HCT116 (cell line): ENCODE results near the gene ZNF554.

Source experiments
- CEBPB ChIP-seq: IDR thresholded peaks from 2 replicates; pipeline ENCODE4 v1.6.1; 2012; ENCODE audit warnings: low read depth
- EZH2 ChIP-seq: fragments of 200-600 bp; sonication (generic); IDR thresholded peaks from 2 replicates; pipeline ENCODE4 v1.6.1; 2017; ENCODE audit warnings: antibody characterized with exemption, mixed run types
- FOSL1 ChIP-seq: IDR thresholded peaks from 2 replicates; pipeline ENCODE4 v1.6.1; 2012; ENCODE audit warnings: low read depth
- JUND ChIP-seq: IDR thresholded peaks from 2 replicates; pipeline ENCODE4 v1.6.1; 2012
- POLR2A ChIP-seq: IDR thresholded peaks from 2 replicates; pipeline ENCODE4 v1.7.0; 2011; ENCODE audit warnings: borderline replicate concordance; ENCODE audit not compliant: insufficient read depth, insufficient read length; ENCODE audit errors: extremely low read depth
- SIN3A ChIP-seq: IDR thresholded peaks from 2 replicates; pipeline ENCODE4 v1.6.1; 2012; ENCODE audit warnings: low read depth
- SRF ChIP-seq: IDR thresholded peaks from 2 replicates; pipeline ENCODE4 v1.6.1; 2012; ENCODE audit warnings: low read depth
- YY1 ChIP-seq: IDR thresholded peaks from 2 replicates; pipeline ENCODE4 v1.6.1; 2011; ENCODE audit warnings: low read length, low read depth, moderate library complexity, mild to moderate bottlenecking; ENCODE audit not compliant: insufficient replicate concordance; ENCODE audit errors: extremely low read depth
- ZNF274 ChIP-seq: fragments of 200-500 bp; sonication (Bioruptor generic); IDR thresholded peaks from 2 replicates; pipeline ENCODE4 v1.6.1; 2014; ENCODE audit warnings: mild to moderate bottlenecking, low read depth, low read length, inconsistent platforms
- TF ChIP-seq, protein P1 (sequence below): IDR thresholded peaks from 2 replicates; pipeline ENCODE4 v1.6.1; 2012; ENCODE audit warnings: low read depth
- TF ChIP-seq, protein P2 (sequence below), 3 experiments: fragments of 200-600 bp in 1 of 3; sonication (generic) in 1 of 3; IDR thresholded peaks in 2 of 3; conservative IDR thresholded peaks in 1 of 3; 2 replicates each; pipeline ENCODE4 v1.5.1; 2012 to 2017; ENCODE audit warnings: low read depth in 2 of 3, low read length in 2 of 3, antibody characterized with exemption in 1 of 3, borderline replicate concordance in 1 of 3, control low read depth in 1 of 3, mild to moderate bottlenecking in 1 of 3, mixed read lengths in 1 of 3, mixed run types in 1 of 3, moderate library complexity in 1 of 3; ENCODE audit not compliant: insufficient read depth in 1 of 3

DNA sequence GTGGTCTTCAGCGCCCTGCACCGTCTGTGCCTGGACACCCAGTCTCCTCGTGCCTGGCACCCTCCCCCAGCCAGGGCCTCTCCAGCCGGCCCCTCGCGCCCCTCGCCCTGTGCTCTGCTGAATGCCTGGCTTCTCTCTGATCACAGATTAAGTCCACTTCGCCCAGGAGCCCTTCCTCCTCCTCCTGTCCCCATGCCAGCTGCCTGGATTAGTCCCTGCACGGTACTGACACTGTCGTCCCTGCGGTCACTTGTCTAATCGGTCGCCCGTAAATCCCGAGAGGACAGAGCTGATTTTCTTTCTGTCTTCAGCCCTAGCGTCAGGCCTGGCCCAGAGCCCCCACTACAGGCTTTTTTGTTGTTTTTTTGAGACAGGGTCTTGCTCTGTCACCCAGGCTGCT, 27.8 kb upstream of the ZNF554 start:
- TF ChIP-seq, protein P1, sequence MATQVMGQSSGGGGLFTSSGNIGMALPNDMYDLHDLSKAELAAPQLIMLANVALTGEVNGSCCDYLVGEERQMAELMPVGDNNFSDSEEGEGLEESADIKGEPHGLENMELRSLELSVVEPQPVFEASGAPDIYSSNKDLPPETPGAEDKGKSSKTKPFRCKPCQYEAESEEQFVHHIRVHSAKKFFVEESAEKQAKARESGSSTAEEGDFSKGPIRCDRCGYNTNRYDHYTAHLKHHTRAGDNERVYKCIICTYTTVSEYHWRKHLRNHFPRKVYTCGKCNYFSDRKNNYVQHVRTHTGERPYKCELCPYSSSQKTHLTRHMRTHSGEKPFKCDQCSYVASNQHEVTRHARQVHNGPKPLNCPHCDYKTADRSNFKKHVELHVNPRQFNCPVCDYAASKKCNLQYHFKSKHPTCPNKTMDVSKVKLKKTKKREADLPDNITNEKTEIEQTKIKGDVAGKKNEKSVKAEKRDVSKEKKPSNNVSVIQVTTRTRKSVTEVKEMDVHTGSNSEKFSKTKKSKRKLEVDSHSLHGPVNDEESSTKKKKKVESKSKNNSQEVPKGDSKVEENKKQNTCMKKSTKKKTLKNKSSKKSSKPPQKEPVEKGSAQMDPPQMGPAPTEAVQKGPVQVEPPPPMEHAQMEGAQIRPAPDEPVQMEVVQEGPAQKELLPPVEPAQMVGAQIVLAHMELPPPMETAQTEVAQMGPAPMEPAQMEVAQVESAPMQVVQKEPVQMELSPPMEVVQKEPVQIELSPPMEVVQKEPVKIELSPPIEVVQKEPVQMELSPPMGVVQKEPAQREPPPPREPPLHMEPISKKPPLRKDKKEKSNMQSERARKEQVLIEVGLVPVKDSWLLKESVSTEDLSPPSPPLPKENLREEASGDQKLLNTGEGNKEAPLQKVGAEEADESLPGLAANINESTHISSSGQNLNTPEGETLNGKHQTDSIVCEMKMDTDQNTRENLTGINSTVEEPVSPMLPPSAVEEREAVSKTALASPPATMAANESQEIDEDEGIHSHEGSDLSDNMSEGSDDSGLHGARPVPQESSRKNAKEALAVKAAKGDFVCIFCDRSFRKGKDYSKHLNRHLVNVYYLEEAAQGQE = no peak
- no peak for TF ChIP-seq POLR2A
- TF ChIP-seq FOSL1 = no peak
- no peak for TF ChIP-seq YY1
- TF ChIP-seq, protein P2, sequence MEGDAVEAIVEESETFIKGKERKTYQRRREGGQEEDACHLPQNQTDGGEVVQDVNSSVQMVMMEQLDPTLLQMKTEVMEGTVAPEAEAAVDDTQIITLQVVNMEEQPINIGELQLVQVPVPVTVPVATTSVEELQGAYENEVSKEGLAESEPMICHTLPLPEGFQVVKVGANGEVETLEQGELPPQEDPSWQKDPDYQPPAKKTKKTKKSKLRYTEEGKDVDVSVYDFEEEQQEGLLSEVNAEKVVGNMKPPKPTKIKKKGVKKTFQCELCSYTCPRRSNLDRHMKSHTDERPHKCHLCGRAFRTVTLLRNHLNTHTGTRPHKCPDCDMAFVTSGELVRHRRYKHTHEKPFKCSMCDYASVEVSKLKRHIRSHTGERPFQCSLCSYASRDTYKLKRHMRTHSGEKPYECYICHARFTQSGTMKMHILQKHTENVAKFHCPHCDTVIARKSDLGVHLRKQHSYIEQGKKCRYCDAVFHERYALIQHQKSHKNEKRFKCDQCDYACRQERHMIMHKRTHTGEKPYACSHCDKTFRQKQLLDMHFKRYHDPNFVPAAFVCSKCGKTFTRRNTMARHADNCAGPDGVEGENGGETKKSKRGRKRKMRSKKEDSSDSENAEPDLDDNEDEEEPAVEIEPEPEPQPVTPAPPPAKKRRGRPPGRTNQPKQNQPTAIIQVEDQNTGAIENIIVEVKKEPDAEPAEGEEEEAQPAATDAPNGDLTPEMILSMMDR (IDR thresholded peaks at IDR 0.05 in 2 of 3, conservative IDR thresholded peaks at IDR 0.05 in 1 of 3; ENCODE audit: borderline replicate concordance in 1 of 3, insufficient read depth in 1 of 3, low read depth in 2 of 3, low read length in 2 of 3) = no peak
- no peak for TF ChIP-seq SIN3A
- no peak for TF ChIP-seq EZH2
- no peak for TF ChIP-seq JUND
- TF ChIP-seq CEBPB = no peak
- no peak for TF ChIP-seq ZNF274
- TF ChIP-seq SRF = no peak
